HepG2 (cell line): ENCODE measurements around the gene XPO5. TPM values are rescaled to one million over a fixed set of nuclear protein-coding genes. Genes with fewer than 3 reads are reported as not detected.
A peak's percentile ranks its signal among the peaks of the same experiment; 100 is the strongest.

Experiments
- CEBPZ ChIP-seq: IDR thresholded peaks from 2 replicates; pipeline ENCODE4 v1.6.1; 2012; ENCODE audit warnings: low read length, improper control_type of control experiment
- FOXJ3 ChIP-seq: sonication (generic); formaldehyde crosslinking; IDR thresholded peaks from 2 replicates; pipeline ENCODE4 v1.4.0; 2020; ENCODE audit warnings: missing genetic modification reagents, mild to moderate bottlenecking, borderline replicate concordance
- GABPB1 ChIP-seq: IDR thresholded peaks from 2 replicates; pipeline ENCODE4 v1.6.1; 2016; ENCODE audit warnings: mild to moderate bottlenecking, missing genetic modification reagents, moderate library complexity, missing compliant biosample characterization
- GTF2F1 ChIP-seq: fragments of 150-350 bp; IDR thresholded peaks from 2 replicates; pipeline ENCODE4 v1.6.1; 2014; ENCODE audit warnings: low read length
- HIC2 ChIP-seq: sonication (generic); formaldehyde crosslinking; IDR thresholded peaks from 2 replicates; pipeline ENCODE4 v1.9.0; 2022; ENCODE audit warnings: low read depth, missing genetic modification reagents
- HNRNPLL ChIP-seq: fragments of 200-400 bp; formaldehyde crosslinking; IDR thresholded peaks from 2 replicates; pipeline ENCODE4 v1.6.1; 2017; ENCODE audit warnings: mild to moderate bottlenecking, low read depth, low read length; ENCODE audit not compliant: poor library complexity, severe bottlenecking
- HOXA9 ChIP-seq: sonication (generic); formaldehyde crosslinking; IDR thresholded peaks from 2 replicates; pipeline ENCODE4 v1.8.1; 2022; ENCODE audit warnings: missing genetic modification reagents, mild to moderate bottlenecking, moderate library complexity, borderline replicate concordance
- IRF2 ChIP-seq: IDR thresholded peaks from 2 replicates; pipeline ENCODE4 v1.6.1; 2018; ENCODE audit warnings: missing genetic modification reagents, missing compliant biosample characterization
- KDM1A ChIP-seq: IDR thresholded peaks from 2 replicates; pipeline ENCODE4 v1.6.1; 2016; ENCODE audit warnings: missing compliant biosample characterization
- SATB2 ChIP-seq: sonication (generic); formaldehyde crosslinking; IDR thresholded peaks from 2 replicates; pipeline ENCODE4 v1.5.0; 2020; ENCODE audit warnings: missing genetic modification reagents
- TCF7L2 ChIP-seq: IDR thresholded peaks from 2 replicates; pipeline ENCODE4 v1.6.1; 2011; ENCODE audit warnings: mild to moderate bottlenecking, low read depth, low read length, moderate library complexity
- THYN1 ChIP-seq: sonication (generic); formaldehyde crosslinking; IDR thresholded peaks from 2 replicates; pipeline ENCODE4 v1.8.1; 2023; ENCODE audit warnings: low read depth, mild to moderate bottlenecking, moderate library complexity, missing genetic modification reagents, borderline replicate concordance
- XBP1 ChIP-seq: sonication (generic); formaldehyde crosslinking; IDR thresholded peaks from 2 replicates; pipeline ENCODE4 v1.5.0; 2020; ENCODE audit warnings: missing genetic modification reagents
- ZBTB3 ChIP-seq: sonication (generic); formaldehyde crosslinking; IDR thresholded peaks from 2 replicates; pipeline ENCODE4 v1.4.0; 2020; ENCODE audit warnings: low read depth, mild to moderate bottlenecking, moderate library complexity, missing genetic modification reagents, borderline replicate concordance
- ZNF101 ChIP-seq: sonication (generic); formaldehyde crosslinking; IDR thresholded peaks from 2 replicates; pipeline ENCODE4 v1.4.0; 2020; ENCODE audit warnings: mild to moderate bottlenecking, low read depth, missing genetic modification reagents, borderline replicate concordance
- ZNF317 ChIP-seq: sonication (generic); formaldehyde crosslinking; IDR thresholded peaks from 2 replicates; pipeline ENCODE4 v1.5.0; 2020; ENCODE audit warnings: mild to moderate bottlenecking, missing genetic modification reagents
- ZNF33B ChIP-seq: sonication (generic); formaldehyde crosslinking; IDR thresholded peaks from 2 replicates; pipeline ENCODE4 v1.5.1; 2020; ENCODE audit warnings: mild to moderate bottlenecking, missing genetic modification reagents
- ZNF343 ChIP-seq: sonication (generic); formaldehyde crosslinking; IDR thresholded peaks from 2 replicates; pipeline ENCODE4 v1.4.0; 2020; ENCODE audit warnings: mild to moderate bottlenecking, missing genetic modification reagents
- ZNF691 ChIP-seq: sonication (generic); formaldehyde crosslinking; IDR thresholded peaks from 2 replicates; pipeline ENCODE4 v1.4.0; 2020; ENCODE audit warnings: missing genetic modification reagents, low read depth, mild to moderate bottlenecking, borderline replicate concordance
- ZNF749 ChIP-seq: sonication (generic); formaldehyde crosslinking; IDR thresholded peaks from 2 replicates; pipeline ENCODE4 v1.8.0; 2022; ENCODE audit warnings: mild to moderate bottlenecking, missing genetic modification reagents, moderate library complexity, borderline replicate concordance
- ZNF772 ChIP-seq: sonication (generic); formaldehyde crosslinking; IDR thresholded peaks from 2 replicates; pipeline ENCODE4 v1.5.0; 2020; ENCODE audit warnings: mild to moderate bottlenecking, missing genetic modification reagents
- polyA plus RNA-seq, 8 experiments: library from polyadenylated mRNA; depleted of rRNA in 3 of 8; stranded (reverse) in 7 of 8; unstranded in 1 of 8; fragments of >200 nt; fragmentation: Illumina TruSeq in 4 of 8; extraction: Trizol in 4 of 8; gene quantifications; 2 replicates each; pipeline versions ENCODE4 v1.2.1 to v1.2.3, GENCODE V29; 2011 to 2016; ENCODE audit warnings: low read depth in 4 of 8, missing spikeins in 1 of 8, mixed read lengths in 1 of 8; ENCODE audit not compliant: insufficient read depth in 1 of 8
- total RNA-seq, 5 experiments: library from RNA; depleted of rRNA; stranded (reverse); fragments of >200 nt; fragmentation: Illumina TruSeq; extraction: Trizol; gene quantifications; 2 replicates each; pipeline ENCODE4 v1.2.3, GENCODE V29; 2016; ENCODE audit warnings: low read depth in 1 of 5

The XPO5 gene
- total and polyA plus RNA-seq, 2 of the 13 experiments (the other 11 are each of a cell fraction or from before 2014, with no cell fraction given): 52.2 to 68.0 TPM

DNA sequence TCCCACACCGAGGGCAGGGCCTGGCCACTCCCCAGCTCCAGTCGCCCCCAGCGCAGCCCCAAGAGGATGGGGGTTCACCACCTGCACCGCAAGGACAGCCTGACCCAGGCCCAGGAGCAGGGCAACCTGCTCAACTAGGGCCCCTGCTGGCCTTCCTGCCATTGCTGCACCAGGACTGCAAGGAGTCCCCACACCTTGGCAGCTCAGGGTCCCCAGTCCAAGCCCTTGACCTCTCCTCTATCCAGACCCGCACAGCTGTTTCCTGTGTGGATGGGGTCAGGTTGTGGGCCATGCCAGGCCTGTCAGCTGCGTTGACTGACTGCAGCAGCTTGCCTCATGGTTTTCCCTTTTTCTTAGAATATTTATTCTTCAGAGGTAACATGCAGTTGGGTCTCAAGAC is 70.1 kb downstream of the XPO5 start (continued):
- TF ChIP-seq ZNF691 (CRISPR knock-in tag) (no peak), ZNF343 (CRISPR knock-in tag) (no peak), ZNF749 (CRISPR knock-in tag) (no peak), ZNF101 (CRISPR knock-in tag) (no peak), HNRNPLL (peak; percentile 23), SATB2 (CRISPR knock-in tag) (no peak), HOXA9 (no peak), IRF2 (no peak), GABPB1 (CRISPR knock-in tag) (peak; percentile 32), KDM1A (CRISPR knock-in tag) (no peak), FOXJ3 (CRISPR knock-in tag) (no peak), THYN1 (CRISPR knock-in tag) (no peak), XBP1 (CRISPR knock-in tag) (no peak), GTF2F1 (no peak), ZNF772 (CRISPR knock-in tag) (no peak), HIC2 (CRISPR knock-in tag) (peak; percentile 60; the same call in 1 of the 2 replicates), ZNF33B (CRISPR knock-in tag) (no peak), CEBPZ (no peak), ZBTB3 (CRISPR knock-in tag) (no peak), ZNF317 (no peak), TCF7L2 (no peak)
